GM13977 (cell line): ENCODE results near the gene CR1.

Source experiments
- DNase-seq: peaks from one replicate; pipeline ENCODE4 v3.0.0; 2012; ENCODE audit warnings: low spot score
- in situ Hi-C: fragments of 300-500 bp; cut with MboI; formaldehyde crosslinking; loops from one replicate; pipeline ENCODE4 v1.12.0; 2022; ENCODE audit warnings: low sequenced_read_pairs, low pct_unique_long_range_greater_than_20kb, mixed read lengths, inconsistent platforms; ENCODE audit not compliant: unreplicated experiment
- TF ChIP-seq, protein P1 (sequence below): IDR thresholded peaks from 2 replicates; pipeline ENCODE4 v1.5.1; 2012; ENCODE audit warnings: mild to moderate bottlenecking, control low read depth; ENCODE audit not compliant: insufficient read depth; ENCODE audit errors: extremely low read depth, missing control alignments

Gene CR1

DNA sequence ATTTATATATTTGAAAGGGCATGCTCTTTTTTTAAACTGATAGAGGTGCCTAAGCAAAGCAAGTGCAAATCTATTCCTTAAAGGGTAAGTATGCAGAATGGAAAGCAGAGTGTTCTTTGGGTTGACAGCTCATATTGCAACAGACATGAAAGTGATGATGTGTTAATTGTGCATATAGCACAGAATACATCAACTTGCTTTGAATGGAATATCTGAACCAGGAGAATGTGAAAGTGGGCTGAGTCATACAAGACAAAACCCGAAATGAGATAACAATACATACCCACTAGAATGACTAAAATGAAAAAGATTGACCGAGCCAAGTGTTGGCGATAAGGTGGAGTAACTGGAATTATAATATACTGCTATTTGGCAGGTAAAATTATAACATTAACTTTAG lies 4.3 kb downstream of the CR1 start:
- DNase-seq: no peak
- TF ChIP-seq, protein P1, sequence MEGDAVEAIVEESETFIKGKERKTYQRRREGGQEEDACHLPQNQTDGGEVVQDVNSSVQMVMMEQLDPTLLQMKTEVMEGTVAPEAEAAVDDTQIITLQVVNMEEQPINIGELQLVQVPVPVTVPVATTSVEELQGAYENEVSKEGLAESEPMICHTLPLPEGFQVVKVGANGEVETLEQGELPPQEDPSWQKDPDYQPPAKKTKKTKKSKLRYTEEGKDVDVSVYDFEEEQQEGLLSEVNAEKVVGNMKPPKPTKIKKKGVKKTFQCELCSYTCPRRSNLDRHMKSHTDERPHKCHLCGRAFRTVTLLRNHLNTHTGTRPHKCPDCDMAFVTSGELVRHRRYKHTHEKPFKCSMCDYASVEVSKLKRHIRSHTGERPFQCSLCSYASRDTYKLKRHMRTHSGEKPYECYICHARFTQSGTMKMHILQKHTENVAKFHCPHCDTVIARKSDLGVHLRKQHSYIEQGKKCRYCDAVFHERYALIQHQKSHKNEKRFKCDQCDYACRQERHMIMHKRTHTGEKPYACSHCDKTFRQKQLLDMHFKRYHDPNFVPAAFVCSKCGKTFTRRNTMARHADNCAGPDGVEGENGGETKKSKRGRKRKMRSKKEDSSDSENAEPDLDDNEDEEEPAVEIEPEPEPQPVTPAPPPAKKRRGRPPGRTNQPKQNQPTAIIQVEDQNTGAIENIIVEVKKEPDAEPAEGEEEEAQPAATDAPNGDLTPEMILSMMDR: no peak
- in situ Hi-C loops: no loop called here

DNA sequence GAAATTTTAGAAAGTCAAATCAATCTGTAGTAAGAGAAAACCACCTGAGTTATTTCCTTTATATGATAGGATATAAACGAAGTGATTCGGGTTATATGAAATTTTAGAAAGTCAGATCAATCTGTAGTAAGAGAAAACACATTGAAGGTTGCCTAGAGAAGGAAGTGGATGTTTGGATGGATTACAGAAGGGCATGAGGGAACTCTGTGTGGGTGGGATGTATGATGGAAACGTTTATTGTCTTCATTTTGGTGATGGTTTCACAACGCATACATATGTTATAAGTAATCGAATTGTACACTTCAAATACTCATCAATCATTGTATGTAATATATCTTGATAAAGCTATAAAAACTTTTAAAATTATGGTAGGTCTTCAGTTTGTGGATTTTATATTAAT lies 5.1 kb downstream of the CR1 start:
- TF ChIP-seq, protein P1: no peak
- in situ Hi-C loops: no loop called here
- DNase-seq: no peak

DNA sequence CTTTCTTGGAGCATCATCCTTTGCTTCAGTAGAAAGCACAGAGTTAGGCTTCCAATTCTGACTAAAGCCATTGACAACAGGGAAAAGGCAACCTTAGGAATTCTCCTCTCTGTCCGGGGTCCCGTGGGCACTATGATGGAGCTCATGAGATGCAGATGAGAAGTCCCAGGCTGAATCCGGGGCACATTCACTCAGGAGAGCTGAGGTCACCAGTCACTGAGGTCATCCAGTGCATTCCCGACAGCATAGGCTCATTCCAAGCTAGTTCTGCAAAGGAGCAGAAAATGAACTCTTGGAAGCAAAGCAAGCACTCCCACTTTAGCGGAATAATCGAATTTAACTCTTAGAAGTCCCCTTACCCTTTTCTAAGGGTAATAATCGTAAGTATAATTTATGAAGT lies 6.8 kb downstream of the CR1 start:
- no peak for DNase-seq
- in situ Hi-C loops: no loop called here
- TF ChIP-seq, protein P1: no peak

DNA sequence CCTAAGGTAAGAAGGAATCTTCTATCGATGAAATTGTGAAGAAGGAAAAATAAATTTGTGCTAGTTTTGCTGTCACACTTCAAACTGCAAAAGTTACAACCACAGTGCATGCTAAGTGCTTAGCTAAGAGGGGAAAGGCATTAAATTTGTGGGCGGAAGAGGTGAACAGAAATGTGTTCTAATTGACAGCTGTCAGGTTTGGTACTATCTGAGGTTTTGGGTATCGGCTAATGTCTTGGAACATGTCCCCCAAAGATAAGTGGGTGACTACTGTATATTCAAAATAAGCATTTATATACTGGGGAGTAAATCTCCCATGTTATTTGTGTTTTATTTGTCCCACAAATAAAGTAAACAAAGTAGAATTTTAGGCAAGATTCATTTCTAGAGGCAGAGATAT lies 8.0 kb downstream of the CR1 start:
- in situ Hi-C loops: no loop called here
- TF ChIP-seq, protein P1: no peak
- no peak for DNase-seq

DNA sequence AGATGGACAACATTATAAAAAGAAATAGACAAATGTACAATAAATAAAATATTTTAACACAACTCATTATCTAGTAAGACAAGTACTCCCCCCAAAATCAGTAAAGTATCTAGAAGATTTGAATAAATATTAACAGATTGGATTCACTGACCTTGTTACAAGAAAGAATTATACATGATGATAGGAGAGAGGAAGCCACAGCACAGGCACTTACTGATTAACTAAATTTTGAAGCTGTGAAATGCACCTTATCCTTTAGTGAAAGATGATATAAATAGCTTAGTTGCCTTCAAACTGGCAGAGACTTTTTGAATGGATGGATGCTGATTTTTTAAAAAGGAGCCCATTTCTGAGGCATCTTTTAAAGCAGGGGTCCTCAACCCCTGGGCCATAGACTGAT lies 8.5 kb downstream of the CR1 start:
- in situ Hi-C loops: no loop called here
- no peak for DNase-seq
- TF ChIP-seq, protein P1: no peak

DNA sequence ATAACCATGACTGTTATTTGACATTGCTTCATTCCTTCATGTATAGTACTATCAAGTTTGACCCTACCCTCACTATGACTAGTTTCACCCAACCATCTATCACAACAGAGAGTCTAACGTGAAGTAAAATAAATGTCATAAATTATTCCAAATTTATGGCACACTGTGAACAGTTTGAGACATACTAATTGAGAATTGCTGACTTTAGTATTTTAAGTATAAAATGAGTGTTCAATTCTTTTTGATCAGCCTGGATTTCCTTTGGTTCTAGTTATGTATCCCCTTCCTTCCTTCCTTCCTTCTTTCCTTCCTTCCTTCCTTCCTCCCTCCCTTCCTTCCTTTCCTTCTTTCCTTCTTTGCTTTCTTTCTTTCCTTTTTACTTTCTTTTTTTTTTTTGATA lies 14.5 kb downstream of the CR1 start:
- TF ChIP-seq, protein P1: no peak
- in situ Hi-C loops: no loop called here
- no peak for DNase-seq

DNA sequence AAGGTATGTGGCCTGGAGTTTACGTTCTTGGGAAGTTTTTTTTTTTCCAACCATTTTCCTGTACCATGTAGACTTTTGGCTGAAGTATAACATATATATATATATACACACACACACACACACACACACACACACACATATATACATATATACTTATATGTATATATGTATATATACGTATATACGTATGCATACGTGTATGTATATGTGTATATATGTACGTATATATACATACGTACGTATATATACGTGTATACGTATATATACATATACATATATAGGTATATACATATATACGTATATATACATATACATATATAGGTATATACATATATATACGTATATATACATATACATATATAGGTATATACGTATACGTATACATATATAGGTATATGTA lies 18.9 kb downstream of the CR1 start:
- in situ Hi-C loops: no loop called here
- TF ChIP-seq, protein P1: no peak
- no peak for DNase-seq
